GM18505 (cell line): ENCODE measurements around the gene LCA5.
"Not testable (repeated sequence)": the region's sequence is repeated elsewhere in the genome, so short reads cannot be mapped to it uniquely, and the experiment has no call there.

Source experiments
- ATAC-seq: cut with Tn5 transposase; IDR thresholded peaks from one replicate; pipeline ENCODE4 v1.9.1; 2021; ENCODE audit not compliant: unreplicated experiment
- POLR2A ChIP-seq: IDR thresholded peaks from 4 replicates; pipeline ENCODE4 v1.6.1; 2011; ENCODE audit warnings: borderline replicate concordance; ENCODE audit not compliant: insufficient read depth, insufficient read length; ENCODE audit errors: extremely low read depth

LCA5 gene

GRCh38 chr6:79536954-79537747 lies at the start of gene LCA5:
TSS of gene LCA5 (minus strand) at chr6:79537430. CDS start at chr6:79518894, 18,536 bp downstream.
- ATAC-seq, result peak; percentile 99
- peak; percentile 57 for TF ChIP-seq POLR2A

GRCh38 chr6:79586548-79586947 lies 49.3 kb upstream of the LCA5 start:
- TF ChIP-seq POLR2A, result no peak
- ATAC-seq, result no peak

GRCh38 chr6:79584332-79584731 lies 47.1 kb upstream of the LCA5 start:
- TF ChIP-seq POLR2A, result no peak
- no peak for ATAC-seq

- not testable (repeated sequence) for ATAC-seq
Measured at GRCh38 chr6:79577926-79578325, 40.7 kb upstream of the LCA5 start.

- no peak for TF ChIP-seq POLR2A
- no peak for ATAC-seq
Measured at GRCh38 chr6:79574630-79575225, 37.5 kb upstream of the LCA5 start.

GRCh38 chr6:79574174-79574573 lies 36.9 kb upstream of the LCA5 start:
- TF ChIP-seq POLR2A, result no peak
- no peak for ATAC-seq

GRCh38 chr6:79571030-79571367 lies 33.8 kb upstream of the LCA5 start:
- ATAC-seq, result peak; percentile 19
- TF ChIP-seq POLR2A, result no peak

GRCh38 chr6:79570129-79571029 lies 33.1 kb upstream of the LCA5 start:
- ATAC-seq, result peak; percentile 71
- TF ChIP-seq POLR2A, result no peak

GRCh38 chr6:79568996-79569395 lies 31.8 kb upstream of the LCA5 start:
- no peak for ATAC-seq
- TF ChIP-seq POLR2A, result no peak

- ATAC-seq, result no peak
- TF ChIP-seq POLR2A, result no peak
Measured at GRCh38 chr6:79564636-79565035, 27.4 kb upstream of the LCA5 start.

GRCh38 chr6:79559706-79560105 lies 22.5 kb upstream of the LCA5 start:
- TF ChIP-seq POLR2A, result no peak
- ATAC-seq, result no peak

- no peak for TF ChIP-seq POLR2A
- ATAC-seq, result no peak
Measured at GRCh38 chr6:79557673-79558467, 20.6 kb upstream of the LCA5 start.

- TF ChIP-seq POLR2A, result no peak
- no peak for ATAC-seq
Measured at GRCh38 chr6:79554305-79554704, 17.1 kb upstream of the LCA5 start.
